GM18907 (cell line): Measurements from ENCODE around the gene EIF3D.

Experiments used
- ATAC-seq: cut with Tn5 transposase; IDR thresholded peaks from one replicate; pipeline ENCODE4 v1.9.1; 2021; ENCODE audit warnings: mild to moderate bottlenecking, moderate library complexity; ENCODE audit not compliant: unreplicated experiment

Gene EIF3D

DNA sequence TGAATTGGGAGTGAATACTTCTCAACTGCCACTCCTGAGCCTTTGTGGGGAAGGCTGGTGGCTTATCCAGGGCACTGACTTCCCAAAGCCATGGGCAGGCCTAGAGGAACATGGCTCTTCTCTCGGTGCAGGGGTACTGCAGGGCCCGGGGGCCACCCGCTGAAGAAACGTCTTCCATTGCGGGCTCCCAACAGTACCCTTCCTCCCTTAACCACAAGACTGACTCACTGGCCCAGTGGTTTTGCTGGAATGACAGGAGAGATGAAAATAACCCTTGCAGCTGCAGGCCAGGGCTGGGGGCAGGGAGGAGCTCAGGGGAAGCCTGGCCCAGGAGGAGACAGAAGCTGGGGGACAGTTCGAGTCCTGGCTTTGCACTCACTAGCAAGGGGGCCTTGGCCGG, 61.0 kb downstream of the EIF3D start:
- no peak for ATAC-seq

- no peak for ATAC-seq
Measured at GRCh38 chr22:36467042-36467810, 61.7 kb downstream of the EIF3D start.

DNA sequence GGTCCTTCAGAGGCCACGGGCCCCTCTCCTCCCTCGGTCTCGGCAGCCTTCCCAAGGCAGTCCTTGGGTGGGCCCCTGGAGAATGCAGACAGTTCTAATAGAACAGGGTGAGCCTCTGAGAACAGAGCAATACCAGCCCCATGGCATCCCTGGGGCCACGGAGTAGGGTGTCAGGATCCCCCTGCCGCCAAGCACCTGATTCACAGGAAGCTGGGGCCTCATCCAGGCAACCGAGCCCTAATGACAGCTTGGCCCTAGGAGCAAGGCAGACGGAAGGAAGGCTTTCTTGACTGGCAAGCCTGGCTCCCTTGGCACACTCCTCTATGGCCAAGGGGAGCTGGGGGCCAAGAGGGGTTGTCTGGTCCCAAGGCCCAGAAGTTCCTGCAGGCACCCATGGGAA, 62.7 kb downstream of the EIF3D start:
- no peak for ATAC-seq

DNA sequence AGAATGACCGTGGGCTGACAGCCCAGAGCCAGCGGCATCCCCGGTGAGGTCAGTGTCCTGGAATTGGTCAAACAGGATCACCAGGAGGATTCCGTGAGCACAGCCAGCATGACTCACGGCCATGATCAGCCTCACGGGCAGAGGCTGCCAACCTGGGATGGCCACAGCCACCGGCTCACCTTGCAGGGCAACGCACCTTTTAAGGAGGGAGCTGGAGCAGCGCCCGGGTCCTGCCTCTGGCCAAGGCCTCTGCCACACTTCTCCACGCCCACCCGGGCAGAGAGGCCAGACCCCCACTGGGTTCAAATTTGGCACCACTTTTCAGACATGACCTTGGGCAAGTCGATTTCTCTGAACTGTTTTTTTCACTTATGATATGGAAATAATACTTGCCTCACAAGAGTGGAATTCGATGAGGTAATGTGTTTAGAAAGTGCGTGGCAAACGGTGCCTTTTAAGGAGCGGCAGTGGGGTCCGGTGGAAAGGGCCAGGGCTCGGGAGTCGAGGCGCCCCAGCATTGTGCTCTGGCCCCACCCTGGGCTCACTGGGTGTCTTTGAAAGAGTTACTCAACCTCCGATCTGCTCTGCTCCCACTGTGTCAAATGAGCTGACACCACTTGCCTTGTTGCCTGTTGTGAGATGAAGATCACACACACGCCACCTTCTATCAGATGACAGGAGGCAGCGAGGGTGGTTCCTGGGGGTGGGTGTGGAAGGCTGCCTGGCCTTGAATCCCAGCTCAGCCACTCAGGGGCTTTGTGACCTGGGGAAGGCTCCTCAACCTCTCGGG, 63.5 kb downstream of the EIF3D start:
- ATAC-seq = no peak

DNA sequence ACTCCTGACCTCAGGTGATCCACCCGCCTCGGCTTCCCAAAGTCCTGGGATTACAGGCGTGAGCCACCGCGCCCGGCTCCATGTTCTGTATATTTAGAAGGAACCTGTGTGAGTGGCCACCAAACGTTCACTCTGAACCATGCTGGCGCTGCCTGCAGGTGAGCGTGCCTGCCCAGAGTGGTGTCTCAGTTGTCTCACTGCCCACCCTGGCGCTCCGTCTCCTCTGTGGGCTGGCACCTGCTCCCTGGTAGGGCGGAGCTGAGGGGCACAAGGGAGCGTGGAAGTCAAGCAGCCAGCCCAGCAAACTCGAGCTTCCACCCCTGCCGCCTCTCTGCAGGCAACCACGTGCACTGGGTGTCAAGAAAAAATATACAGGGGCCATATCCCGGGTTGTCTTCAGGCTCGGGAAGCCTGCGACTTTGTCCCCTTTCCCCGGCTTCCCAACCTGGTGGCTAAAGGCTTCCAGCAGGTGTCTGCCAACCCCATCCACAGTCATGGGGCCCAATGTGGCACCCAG, 64.2 kb downstream of the EIF3D start:
- no peak for ATAC-seq

DNA sequence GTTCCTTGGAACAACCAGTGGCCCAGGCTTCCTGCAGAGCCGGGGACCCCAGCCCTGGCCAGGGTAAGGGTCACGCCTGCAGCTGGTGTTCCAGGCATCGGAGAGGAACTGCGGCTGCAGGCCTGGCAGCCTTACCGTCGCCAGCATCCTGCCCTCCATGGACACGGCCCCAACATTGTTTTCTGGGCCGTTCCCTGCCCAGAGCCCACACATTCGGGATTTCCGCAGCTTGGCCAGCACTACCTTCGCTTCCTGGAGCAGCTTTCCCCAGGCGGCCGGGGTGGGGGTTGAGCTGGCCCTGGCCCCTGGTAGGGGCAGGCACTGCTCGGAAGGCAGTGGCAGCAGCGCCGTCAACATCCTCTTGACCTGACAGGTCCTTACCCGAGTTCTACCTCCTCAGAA, 65.2 kb downstream of the EIF3D start:
- ATAC-seq = no peak

DNA sequence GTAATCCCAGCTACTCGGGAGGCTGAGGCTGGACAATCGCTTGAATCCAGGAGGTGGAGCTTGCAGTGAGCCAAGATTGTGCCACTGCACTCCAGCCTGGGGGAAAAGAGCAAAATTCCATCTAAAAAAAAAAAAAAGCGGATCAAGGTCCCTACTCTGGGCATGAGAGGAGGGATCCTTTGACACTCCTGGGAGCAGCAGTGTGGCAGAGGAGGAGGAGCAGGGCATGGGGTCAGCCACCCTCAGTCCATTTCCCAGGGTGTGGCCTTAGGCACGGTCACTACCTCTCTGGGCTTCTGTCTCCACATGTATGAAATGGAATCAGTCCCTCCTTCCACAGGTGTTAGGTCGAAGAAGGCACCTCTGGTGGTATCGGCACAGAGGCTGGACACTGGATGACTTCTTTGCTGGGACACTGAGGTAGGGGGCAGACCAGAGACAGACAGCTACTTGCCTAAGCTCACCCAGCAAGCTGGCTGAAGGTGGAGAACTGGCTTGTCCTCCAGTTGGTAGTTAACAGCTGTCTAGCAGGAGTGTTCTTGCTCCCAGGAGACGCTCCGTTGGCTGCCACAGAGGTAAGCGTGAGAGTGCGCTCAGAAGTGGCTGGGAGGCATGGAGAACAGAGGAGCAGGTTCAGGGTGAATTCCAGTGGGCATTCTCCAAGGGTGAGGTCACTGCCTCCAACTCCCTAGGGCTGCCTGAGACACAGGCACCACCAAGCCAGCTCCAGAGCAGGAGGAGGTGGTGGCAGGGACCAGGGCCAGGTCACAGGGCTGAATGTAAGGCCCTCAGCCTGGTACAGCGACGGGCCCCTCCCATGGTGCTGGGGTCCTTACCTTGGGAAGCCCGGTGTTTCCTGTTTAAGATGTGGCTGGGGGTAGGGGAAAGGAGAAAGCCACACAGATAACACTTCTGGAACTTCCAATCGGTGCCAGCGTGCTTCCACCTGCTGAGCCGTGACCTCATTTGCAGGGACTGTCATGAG, 67.0 kb downstream of the EIF3D start:
- no peak for ATAC-seq
